ENCODE data around the gene XRCC4. TPM values are rescaled to one million over a fixed set of nuclear protein-coding genes. Genes with fewer than 3 reads are reported as not detected.

The XRCC4 gene
- total and polyA plus RNA-seq, 9 of the 15 experiments (the other 6 are each of a cell fraction or from before 2014, with no cell fraction given) = 13.6 to 61.6 (median 22.4) TPM

GRCh38 chr5:83048811-83049210 is 28.5 kb upstream of the XRCC4 start:
- FAIRE-seq (no peak), ATAC-seq (no peak), DNase-seq (ENCODE audit: extremely low read depth in 1 of 4, low spot score in 3 of 4) (no peak)
- no peaks in the 10 kb centered on the region for H3K4me1 ChIP-seq (replicated peaks in 1 of 2; ENCODE audit: control insufficient read depth in 2 of 2, insufficient read depth in 2 of 2, low read length in 2 of 2)
- no peak overlapping the region for H3K4me2 ChIP-seq (ENCODE audit: insufficient read depth, low read length)
- in situ Hi-C loops (cut with MboI) (no loop called here), intact Hi-C loops (cut with micrococcal nuclease) (no loop called here)
- BruUV-seq (replicated peaks) = no TSS peak
- H3K9me3 ChIP-seq (replicated peaks; ENCODE audit: control insufficient read depth, insufficient read depth, low read depth, low read length) = no peaks in the 10 kb centered on the region
- H3K9ac ChIP-seq (ENCODE audit: insufficient read depth in 1 of 2, low read depth in 2 of 2, low read length in 2 of 2) = no peak overlapping the region
- H3K27ac ChIP-seq (ENCODE audit: extremely low read depth, low read depth, low read length) = no peak overlapping the region
- H3K79me2 ChIP-seq (ENCODE audit: control insufficient read depth, insufficient read depth, low read length) = no peaks in the 10 kb centered on the region
- H3K36me3 ChIP-seq (ENCODE audit: control insufficient read depth, insufficient read depth, low read length) = peaks cover 19% of the 10 kb centered on the region; the same call in 1 of the 3 replicates
- no peaks in the 10 kb centered on the region for H4K20me1 ChIP-seq (replicated peaks; ENCODE audit: control insufficient read depth, insufficient read depth, low read length)
- no peaks in the 10 kb centered on the region for H3K9me1 ChIP-seq (ENCODE audit: control insufficient read depth, insufficient read depth, low read length)
- H3K27me3 ChIP-seq (ENCODE audit: control insufficient read depth in 2 of 2, insufficient read depth in 2 of 2, low read length in 2 of 2) = no peaks in the 10 kb centered on the region
- ChIA-PET POLR2A (interaction anchor here (0.5 to 1.7 kb wide), 3 partner anchors 13 to 689 kb away, joined by 3 read pairs; no protein-coding TSS in a partner anchor), CTCF (ENCODE audit: low intra/inter-chr PET ratio) (no interaction called here)
- WGBS (ENCODE audit: insufficient coverage, low coverage, missing lambda C conversion rate) = 94% methylated on average over 2 of the region's 2 CpGs
- H2AFZ ChIP-seq (ENCODE audit: low read depth, low read length) = no peak overlapping the region
- TF ChIP-seq MEF2A (IDR thresholded peaks at IDR 0.05; ENCODE audit: control insufficient read depth, low read depth, low read length) (no peak), ZNF584 (CRISPR knock-in tag; IDR thresholded peaks at IDR 0.05; ENCODE audit: low read depth) (no peak), MXI1 (IDR thresholded peaks at IDR 0.05; ENCODE audit: low read depth, low read length) (no peak), BMI1 (IDR thresholded peaks at IDR 0.05; ENCODE audit: low read length) (no peak), ARID3A (IDR thresholded peaks at IDR 0.05; ENCODE audit: borderline replicate concordance, low read depth, low read length) (no peak), KLF1 (tag; IDR thresholded peaks at IDR 0.05) (no peak), TCF7L2 (IDR thresholded peaks at IDR 0.05; ENCODE audit: low read depth, low read length) (no peak), STAT5A (IDR thresholded peaks at IDR 0.05; ENCODE audit: borderline replicate concordance, low read length) (no peak), PRDM10 (IDR thresholded peaks at IDR 0.05; ENCODE audit: partially characterized antibody) (no peak)
- no peak overlapping the region for H3K4me3 ChIP-seq
